Fibroblast of peridontal ligament (primary cell): ENCODE data around the gene CTNNB1.

ENCODE experiments used
- DNase-seq: peaks from one replicate; pipeline ENCODE4 v3.0.0-alpha.2; 2010; ENCODE audit errors: extremely low read depth

The CTNNB1 gene

DNA sequence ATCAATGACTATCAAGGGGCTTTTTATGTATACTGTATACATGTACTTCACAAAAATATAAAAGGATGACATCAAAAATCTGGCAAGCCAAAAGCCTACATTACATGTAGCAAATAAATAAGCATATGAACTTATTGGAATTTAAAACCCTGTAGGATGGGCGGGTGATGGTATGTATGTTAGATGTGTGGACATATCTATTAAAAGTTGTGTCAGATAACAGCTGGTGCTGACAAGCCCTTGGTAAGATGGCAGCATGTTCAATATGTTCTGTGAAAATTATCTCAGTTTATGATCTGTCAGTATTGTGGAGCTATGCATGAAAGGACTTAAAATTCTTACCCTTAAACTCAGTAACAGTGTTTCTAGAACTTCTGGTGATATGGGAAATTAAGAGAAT is 20.1 kb downstream of the CTNNB1 start:
- no peak for DNase-seq

DNA sequence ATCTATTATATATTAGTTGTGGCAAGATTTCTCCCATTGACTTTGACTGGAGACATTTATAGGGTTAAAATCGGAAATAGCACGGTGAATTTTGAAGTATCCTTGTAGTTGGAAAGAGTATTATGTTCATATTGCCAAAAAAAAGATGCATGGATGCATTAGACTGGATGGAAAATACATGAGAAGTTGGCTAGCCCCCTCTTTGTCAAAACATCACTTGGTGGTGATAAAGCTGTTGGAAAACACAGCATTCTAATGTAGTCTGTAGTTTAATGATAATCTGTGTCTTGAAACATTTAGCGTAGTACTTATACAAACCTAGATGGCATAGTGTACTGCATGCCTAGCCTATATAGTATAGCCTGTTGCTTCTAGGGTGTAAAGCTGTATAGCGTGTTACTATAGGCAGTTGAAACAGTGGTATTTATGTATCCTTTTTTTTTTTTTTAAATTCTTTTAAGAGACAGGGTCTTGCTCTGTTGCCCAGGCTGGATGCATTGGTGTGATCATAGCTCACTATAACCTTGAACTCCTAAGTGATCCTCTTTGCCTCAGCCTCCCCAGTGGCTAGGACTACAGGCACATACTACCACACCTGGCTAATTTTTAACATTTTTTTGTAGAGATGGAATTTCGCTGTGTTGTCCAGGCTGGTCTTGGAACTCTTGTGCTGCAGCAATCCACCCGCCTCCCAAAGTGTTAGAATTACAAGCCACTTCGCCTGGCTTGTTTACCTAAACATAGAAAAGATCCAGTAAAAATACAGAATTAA is 21.8 kb downstream of the CTNNB1 start:
- DNase-seq = no peak

DNA sequence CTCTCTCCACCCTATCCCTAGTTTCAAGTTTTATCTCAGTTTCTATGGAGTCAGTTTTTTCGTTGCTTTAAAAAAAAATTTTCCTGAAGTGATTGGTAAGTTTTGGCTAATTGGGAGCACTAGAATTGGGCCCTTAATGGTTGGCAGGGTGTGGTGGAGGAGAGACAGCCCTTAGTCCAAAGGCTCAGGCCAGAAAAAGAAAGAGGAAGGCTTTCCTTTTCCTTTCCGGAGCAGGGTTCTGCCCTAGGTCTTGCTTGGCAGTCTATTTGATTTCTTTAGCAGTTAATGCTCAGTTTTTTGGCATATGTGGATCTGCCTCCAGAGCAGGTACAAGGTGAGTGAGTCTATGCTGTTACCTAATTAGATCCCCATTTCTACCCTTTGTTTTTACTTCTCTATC is 22.7 kb downstream of the CTNNB1 start:
- no peak for DNase-seq

DNA sequence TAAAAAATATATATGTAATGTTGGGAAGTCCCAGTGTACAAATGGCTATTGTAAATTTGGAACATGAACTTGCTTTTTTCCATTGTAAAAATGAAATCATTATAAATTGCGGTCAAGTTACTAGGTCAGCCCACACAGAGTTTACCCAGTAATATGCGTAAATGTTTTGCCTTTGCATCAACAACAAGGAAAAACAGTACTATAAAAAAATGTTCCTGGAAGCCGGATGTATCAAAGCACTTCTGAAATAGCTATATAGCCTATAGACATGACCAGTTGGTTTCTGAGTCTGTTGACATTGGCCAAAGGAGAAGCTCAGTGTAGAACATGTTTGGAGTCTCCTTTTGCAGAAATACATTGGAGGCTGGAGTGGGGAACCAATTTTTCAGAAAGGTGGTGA is 23.2 kb downstream of the CTNNB1 start:
- DNase-seq = peak; percentile 46

DNA sequence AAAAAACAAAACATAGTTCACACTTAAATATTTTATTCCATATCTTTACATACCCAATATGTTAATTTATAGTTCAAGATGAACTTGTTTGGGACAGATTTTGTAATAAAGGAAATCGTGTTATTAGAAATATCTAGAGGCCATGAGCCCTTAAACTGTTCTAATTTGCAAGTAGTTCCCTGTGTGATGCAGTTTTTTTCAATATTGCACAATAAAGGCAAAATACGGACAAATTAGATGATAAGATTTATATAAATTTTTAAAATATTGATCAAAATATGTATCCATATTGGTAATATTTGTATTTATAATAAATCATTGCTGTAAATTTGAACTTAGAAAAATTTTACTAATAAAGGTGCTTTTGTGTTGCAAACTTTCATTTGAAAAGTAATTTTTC is 23.8 kb downstream of the CTNNB1 start:
- DNase-seq = no peak

DNA sequence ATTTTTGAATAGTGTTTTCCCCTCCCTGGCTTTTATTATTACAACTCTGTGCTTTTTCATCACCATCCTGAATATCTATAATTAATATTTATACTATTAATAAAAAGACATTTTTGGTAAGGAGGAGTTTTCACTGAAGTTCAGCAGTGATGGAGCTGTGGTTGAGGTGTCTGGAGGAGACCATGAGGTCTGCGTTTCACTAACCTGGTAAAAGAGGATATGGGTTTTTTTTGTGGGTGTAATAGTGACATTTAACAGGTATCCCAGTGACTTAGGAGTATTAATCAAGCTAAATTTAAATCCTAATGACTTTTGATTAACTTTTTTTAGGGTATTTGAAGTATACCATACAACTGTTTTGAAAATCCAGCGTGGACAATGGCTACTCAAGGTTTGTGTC is 24.4 kb downstream of the CTNNB1 start:
- no peak for DNase-seq

DNA sequence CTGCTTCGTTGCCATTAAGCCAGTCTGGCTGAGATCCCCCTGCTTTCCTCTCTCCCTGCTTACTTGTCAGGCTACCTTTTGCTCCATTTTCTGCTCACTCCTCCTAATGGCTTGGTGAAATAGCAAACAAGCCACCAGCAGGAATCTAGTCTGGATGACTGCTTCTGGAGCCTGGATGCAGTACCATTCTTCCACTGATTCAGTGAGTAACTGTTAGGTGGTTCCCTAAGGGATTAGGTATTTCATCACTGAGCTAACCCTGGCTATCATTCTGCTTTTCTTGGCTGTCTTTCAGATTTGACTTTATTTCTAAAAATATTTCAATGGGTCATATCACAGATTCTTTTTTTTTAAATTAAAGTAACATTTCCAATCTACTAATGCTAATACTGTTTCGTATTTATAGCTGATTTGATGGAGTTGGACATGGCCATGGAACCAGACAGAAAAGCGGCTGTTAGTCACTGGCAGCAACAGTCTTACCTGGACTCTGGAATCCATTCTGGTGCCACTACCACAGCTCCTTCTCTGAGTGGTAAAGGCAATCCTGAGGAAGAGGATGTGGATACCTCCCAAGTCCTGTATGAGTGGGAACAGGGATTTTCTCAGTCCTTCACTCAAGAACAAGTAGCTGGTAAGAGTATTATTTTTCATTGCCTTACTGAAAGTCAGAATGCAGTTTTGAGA is 25.0 kb downstream of the CTNNB1 start:
- DNase-seq = peak; percentile 93

DNA sequence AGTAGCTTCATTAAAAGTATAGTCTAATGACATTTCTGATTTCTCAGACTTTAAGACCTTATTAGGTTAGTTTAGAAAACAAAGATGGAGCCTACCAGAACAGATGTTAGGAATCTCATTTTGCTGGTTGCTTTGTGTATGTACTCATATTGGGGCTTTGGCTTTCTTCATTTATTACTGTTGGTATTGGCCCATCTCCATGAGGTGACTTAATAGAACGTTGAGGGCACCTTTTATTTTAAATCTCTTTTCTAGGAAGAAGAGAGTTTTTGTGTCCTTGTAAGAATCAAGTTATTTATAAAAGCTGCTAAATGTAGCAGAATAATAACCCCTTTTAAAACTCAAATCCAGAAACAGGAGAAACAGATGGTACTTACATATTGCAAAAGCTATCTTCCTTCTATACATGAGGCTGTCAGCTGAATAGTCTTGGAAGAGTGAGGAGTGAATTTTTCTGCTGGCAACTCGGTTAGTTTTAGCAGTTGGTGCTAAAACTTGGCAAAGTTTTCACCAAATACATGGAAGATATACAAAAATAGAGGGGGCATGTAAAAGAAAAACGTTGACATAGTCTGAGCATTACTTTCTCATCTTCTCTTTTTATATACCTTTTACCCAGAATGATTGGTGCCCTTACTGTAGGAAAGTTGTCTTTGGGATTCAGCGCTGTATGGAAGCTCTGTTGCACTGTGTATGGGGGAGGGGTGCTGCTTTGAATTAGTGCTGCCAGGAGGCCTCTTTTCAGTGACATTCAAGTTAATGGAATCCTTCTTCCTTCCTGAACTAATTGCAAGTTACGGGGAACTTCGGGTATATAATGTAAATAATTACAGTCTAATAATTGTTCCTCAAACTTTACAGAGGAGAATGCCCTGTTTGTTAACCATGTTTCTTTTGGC is 35.8 kb downstream of the CTNNB1 start:
- DNase-seq = peak; percentile 40

DNA sequence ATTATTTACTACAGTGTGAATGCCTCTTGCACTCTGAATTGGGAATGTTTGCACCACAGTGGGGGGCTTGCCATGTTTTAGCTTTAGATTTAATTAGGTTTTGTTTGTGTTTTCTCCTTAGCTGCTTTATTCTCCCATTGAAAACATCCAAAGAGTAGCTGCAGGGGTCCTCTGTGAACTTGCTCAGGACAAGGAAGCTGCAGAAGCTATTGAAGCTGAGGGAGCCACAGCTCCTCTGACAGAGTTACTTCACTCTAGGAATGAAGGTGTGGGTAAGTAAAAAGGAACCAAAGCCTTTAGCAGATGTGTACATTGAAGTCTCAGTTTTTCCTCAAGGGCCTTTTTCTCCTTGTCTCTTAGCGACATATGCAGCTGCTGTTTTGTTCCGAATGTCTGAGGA is 36.9 kb downstream of the CTNNB1 start:
- DNase-seq = no peak

DNA sequence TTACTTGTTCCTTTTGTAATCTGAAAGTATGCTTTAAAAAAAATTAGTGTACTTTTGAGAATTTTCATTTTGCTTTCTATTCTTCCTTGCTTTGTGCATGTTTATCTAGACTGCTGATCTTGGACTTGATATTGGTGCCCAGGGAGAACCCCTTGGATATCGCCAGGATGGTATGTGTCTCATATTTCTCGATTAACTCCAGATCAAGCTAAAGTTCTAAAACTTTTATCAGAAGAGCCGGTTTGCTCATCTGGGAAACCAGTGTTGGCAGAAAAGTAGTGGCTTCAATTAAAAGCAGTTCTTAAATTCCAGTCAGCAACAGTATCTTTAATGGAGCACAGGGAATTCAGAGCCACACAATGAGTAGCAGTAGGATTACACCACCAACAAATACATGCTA is 38.6 kb downstream of the CTNNB1 start:
- DNase-seq = peak; percentile 72

DNA sequence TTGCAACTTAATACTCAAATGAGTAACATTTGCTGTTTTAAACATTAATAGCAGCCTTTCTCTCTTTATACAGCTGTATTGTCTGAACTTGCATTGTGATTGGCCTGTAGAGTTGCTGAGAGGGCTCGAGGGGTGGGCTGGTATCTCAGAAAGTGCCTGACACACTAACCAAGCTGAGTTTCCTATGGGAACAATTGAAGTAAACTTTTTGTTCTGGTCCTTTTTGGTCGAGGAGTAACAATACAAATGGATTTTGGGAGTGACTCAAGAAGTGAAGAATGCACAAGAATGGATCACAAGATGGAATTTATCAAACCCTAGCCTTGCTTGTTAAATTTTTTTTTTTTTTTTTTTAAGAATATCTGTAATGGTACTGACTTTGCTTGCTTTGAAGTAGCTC is 40.3 kb downstream of the CTNNB1 start:
- DNase-seq = peak; percentile 44

DNA sequence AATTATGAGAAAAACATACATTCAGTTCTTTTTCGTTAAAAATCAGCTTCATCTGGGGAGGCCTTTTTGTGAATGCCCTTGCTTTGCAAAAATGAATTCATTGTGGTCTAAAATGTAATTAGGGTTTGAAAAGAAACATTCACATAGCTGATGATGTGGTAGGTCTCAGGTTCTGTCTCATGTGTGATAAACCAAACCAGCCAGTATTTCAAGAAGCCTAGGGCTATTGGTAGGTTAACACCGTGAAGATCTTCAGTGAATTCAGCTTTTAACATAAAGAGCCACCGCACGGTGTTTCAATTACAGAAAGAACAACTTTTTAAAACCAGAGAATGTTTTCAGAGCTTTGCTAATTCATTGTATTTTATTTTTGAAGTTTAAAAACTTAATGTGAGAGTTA is 41.9 kb downstream of the CTNNB1 start:
- DNase-seq = no peak

DNA sequence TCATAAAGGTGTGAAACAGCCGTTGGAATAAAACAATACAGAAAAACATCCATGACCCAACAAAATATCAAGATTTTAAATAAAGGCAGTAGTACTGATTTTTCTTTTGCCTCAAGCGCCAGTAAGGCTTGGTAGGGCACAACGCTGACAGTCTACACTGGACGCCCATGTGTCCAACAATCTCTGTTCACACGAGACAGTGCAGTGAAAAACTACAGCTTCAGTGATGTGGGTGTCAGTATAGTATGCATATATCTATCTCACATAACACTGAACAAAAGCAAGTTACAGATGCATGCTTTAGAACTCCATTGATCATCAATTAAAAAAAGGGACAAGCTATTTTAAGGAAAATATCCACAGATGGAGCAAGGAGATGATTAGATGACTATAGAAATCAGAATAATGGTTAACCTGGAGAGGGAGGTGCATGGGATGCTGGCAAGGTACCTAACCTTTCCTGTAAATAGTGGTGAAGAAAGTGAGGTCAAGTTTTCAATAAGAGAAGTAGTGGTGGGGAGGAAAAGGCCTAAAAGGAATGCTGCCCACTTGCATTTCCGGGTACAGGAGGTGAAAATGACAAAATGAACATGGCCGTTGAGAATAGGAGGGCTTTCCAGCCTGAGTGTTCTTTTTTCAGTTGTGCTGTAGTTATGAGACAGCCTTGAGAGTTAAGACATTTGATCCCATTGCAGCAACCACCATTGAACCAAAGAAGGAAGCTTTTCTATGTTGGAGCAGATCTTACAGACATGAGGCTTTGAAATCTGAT is 42.7 kb downstream of the CTNNB1 start:
- DNase-seq = no peak

DNA sequence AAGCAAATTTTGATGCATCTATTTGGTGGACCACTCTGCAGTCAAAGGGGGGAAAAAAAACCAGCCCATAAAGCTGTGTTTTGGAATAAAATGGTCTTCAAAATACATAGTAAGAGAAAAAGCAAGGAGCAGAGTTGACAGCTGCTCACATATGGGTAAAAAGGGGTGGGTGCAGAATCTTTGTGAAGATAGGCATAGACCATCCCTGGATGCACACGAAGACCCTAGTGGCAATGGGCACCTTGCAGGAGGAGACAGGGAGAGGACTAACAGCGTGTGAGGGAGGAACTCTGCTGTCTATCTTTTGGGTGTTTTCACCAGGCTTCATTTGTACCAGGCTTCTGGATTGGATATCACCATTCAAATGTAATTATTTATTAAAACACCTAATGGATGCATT is 43.9 kb downstream of the CTNNB1 start:
- DNase-seq = no peak

DNA sequence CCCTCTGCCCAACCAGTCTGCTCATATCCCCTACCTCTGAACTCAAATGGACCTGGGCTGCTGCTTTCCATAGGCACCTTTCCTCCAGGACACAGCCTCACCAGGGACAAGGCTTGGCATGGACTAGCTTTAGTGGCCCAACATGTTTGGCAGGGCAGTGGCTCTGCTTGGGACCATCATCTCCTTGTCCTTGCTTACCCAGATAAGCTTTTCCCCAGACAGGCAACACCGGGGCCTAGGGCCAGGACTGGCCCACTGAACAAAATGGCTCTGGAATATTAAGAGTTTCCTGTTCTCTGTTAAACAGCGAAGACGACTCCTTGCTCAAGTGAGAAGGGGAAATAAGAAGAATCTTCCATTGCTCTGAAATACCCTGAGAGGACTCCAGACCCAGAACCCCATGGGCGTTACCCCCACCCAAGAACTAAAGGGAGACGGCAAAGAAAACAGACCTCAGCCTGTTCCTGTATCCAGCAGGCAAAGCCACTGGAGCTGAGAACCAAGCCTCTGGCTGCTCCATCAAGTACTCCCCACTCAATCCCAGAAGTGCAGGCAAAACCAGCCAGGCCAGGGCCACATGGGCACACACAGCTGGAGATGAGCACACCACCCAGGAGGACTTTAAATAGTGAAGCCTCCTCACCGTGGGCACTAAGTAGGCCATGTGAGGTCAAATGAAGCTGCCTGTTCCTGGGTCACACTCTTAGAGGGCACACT is 45.5 kb downstream of the CTNNB1 start:
- DNase-seq = no peak

DNA sequence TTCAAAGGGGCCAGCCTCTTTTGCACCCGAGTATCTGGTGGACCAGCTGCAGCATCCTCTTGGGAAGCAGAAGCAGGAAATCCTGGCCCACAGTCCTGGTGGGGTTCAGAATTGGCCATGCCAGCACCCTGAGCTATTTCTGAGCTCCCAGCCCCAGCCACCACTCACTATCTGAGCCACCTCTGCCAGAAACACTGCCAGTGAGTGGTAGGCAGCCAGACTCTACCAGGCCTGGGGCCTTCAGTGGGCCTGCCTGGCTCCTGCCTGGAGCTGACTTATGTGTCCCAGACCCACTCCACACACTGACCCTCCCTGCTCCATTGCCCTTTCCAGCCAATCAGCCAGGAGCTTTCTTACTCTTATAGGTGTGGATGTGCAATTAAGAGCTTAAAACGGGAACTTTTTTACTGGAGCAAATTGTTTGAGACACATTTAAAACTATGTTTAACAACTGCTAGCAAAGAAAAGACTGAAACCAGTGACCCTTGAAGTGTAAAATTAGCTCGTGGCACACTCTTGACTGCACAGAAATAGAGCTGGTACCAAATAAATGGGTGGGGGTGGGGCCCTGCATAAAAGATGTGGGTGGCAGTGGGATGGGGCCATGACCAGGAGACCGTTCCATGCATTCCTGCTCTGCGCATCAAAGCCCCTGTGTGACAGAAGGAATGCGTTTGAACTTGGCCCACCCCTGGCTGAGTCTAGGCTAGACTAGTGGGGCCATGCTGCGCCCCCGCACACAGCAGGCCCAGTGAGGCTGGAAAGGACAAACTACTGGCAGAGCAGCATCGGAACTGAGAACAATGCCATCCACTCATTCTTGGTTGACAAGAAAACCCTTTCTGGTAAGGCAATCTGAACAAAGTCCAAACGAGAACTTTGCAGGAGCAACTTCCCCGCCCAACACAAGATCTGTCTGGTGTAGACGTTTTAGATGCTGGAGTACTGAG is 48.0 kb downstream of the CTNNB1 start:
- no peak for DNase-seq

DNA sequence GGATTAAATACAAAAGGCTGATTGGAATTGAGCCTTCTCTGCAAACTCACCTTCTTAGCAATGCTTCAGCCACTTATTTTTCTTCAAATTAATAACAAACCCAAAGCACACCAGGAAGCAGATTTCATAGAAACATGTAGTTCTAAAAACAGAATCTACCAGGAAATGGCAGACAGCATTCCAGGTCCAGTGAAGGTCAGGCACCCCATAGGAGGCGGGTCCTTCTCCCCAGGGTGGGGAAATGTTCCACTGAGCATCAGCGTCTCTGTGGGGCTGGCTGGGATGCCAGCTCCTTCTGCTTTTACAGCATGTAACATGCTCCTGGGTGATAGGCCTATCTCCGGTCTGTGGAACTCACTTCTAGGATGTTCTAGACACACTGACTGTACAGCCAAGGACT is 49.2 kb downstream of the CTNNB1 start:
- no peak for DNase-seq

DNA sequence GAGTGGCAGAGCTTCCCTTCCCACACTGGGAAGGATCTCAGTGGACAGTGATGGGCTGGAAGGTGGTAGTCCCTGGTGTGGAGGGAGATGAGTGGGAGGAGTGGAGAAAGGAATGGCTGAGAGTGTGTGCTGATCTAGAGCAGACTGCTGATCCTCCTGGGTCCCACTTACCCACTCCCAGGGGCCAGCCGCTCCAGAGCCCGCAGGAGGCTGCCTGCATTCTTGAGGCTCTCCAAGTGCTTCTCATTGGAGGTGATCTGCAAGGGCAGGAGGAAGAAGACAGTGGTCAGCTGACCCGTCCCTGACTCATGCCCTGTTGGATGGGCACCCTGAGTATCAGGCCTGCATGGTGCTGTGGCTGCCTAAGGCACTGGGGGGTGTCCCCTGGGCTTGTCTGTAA is 50.0 kb downstream of the CTNNB1 start:
- no peak for DNase-seq

DNA sequence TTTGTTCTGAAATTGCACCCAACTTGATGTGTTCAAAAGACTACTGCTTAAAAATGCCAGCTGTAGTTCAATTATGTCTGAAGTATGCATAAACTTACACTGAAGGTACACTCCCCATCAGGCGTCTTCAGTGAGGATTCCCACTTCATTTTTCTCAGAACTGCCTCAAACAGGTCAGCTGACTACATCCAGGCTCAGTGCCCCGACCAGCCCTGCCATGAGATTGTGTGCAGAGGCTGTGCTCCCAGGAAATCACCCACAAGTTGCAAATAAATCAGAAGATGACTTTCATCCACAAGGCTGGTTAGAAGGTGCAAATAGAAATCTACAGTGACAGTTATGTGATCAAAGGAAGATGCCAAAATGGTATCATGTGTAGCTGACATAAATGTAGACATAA is 51.5 kb downstream of the CTNNB1 start:
- no peak for DNase-seq

DNA sequence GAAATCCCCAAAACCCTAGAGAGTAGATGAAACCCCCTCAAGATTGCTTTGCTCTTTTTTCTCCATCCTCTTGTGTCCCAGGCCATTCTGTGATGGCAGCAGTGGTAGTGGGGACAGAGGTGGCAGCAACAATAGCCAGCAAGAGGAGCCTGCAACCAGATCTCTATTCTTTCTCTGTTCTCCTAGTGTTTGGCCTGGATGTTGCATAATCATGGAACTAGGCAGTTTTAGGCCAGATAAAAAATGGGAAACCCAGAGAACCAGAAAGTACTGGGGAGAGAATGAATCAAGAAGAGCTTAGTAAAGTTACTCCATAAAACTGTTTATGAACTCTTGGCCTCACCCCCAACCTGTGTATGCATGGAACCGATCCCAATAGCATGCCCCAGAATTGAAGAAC is 52.3 kb downstream of the CTNNB1 start:
- no peak for DNase-seq
